ENCODE results near the gene KRABD2.

GRCh38 chr17:8337802-8338752 lies 38.4 kb downstream of the KRABD2 start:
- TF ChIP-seq CTCF (IDR thresholded peaks at IDR 0.05; ENCODE audit: low read depth, low read length, poor library complexity, severe bottlenecking) (no peak), EZH2phosphoT487 (IDR thresholded peaks at IDR 0.05; ENCODE audit: borderline replicate concordance, low read length) (no peak)
